GM20431 (cell line): ENCODE data around the gene EFNA2.

Experiments
- in situ Hi-C: fragments of 300-500 bp; cut with MseI, MboI; formaldehyde crosslinking; loops from one replicate; pipeline ENCODE4 v1.15.0; 2020; ENCODE audit warnings: low sequenced_read_pairs; ENCODE audit not compliant: unreplicated experiment

Gene EFNA2

DNA sequence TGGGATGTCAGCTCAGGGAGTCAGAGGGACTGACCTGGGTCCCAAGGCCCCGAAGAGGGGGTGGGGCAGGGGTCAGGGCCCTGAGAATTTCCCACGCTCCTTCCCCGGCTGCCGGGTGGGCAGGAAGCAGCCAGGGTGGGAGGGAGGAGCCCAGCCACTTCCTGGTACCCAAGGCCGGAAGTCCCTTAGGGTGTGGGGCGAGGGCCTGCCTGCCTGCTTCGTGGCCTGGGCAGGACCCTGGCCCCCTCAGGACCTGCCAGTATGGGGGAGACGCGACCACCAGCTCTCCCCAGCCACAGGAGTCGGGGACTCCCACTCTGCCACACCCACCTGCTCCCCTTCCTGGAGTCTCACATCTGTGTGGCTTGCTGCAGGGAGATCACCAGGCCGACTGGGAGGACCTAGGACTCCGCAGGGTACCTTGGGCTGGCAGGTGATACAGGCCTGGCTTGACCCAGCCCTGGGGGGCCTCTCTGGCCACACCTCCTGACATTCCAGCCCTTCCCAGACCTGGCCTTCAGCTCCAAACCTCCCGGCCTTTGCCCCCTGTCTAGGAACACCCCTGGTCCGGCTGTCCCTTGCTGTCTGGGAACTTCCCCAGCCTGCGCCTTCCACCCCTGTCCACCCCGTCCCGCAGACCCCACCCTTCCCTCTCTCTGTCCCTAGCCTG, 26.3 kb upstream of the EFNA2 start:
- in situ Hi-C loops: no loop called here

- in situ Hi-C loops: no loop called here
Observed at GRCh38 chr19:1259876-1260748, 25.6 kb upstream of the EFNA2 start.

DNA sequence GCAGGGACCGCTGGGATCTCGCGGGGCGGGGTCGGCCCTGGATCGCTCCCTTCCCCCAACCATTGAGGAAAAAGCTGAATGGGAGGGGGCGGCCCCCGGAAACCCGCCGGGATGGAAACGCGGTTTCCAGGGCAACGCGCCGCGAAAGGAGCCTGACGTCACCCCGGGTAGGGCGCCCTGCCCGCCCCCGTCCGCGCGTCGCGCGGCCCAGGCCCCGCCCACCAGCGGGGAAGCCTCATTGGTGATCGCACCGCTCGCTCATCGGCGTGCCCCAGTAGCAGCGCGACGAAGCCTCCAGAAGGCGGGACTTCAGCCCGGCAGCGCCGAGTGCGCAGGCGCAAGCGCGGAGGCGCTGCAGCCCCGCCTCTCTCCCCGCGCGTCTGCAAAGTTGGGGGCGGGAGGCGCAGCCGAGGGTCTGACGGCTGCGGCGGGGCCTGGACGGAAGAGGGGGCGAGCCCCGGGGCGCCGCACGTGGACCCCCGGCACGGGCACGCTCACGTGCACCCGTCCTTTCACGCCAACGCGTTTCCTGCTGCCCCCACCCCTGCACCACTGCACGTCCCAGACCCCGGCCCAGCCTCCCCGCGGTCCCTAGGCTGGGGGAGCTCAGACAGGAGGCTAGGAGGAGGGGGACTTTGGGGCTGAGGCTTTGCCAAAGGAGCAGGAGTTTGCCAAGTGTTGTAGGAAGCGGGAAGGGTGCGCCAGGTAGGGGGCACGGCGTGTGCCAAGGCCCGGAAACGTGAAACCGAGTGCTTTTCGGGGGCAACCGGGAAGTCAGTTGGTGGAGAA, 24.7 kb upstream of the EFNA2 start:
- in situ Hi-C loops: no loop called here

DNA sequence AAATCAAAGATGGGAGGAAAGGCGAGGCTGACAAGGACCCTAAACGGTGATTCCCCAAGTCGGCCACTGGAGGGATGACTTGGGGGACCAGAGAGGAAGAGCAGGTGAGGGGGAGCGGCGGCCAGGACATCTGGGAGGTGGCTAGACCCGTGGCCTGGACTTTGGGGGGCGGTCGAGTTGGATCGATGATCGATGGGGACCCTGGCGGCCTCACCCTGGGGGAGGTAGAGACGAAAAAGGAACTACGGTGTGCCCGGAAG, 24.2 kb upstream of the EFNA2 start:
- in situ Hi-C loops: no loop called here

- in situ Hi-C loops: no loop called here
Observed at GRCh38 chr19:1261798-1262622, 23.7 kb upstream of the EFNA2 start.

GRCh38 chr19:1262623-1263123, 23.0 kb upstream of the EFNA2 start:
- in situ Hi-C loops: no loop called here

GRCh38 chr19:1263188-1263587, 22.5 kb upstream of the EFNA2 start:
- in situ Hi-C loops: no loop called here

DNA sequence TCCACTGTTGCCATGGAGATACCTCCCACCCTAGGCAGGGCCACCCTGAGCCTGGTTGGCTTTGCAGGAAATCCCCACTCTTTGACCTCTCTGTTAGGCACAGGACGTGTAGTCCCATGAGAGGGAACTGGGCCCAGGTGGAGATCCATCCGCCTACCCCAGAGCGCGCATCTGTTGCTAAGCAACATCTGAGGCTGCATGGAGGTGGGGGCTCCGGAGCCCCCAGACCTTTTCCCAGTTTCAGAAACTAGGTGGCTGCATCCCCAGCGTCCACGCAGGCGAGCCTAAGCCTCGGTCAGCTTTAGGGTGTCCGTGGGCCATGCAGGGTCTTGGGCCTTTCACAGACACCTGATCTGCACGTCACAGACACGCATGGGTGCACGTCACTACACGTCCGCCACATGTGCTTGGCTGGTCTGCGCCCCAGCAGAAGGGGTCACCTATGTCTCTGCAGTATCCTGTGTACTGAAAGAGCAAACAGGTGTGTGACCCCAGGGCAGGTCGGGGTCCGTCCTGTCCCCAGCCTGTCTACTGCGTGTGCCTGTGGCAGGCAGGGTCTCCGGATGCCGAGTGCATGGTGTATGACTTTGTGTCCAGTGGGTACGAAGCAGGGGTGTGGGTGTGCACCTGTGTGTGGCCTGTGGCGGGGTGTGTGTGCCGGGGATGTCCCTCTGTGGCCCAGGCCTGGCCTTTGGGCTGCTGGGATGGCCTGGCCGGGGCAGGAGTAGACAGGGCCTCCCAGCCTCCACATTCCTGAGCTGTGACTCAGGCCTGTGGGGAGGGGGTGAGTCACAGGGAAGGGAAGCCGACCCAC, 20.7 kb upstream of the EFNA2 start:
- in situ Hi-C loops: no loop called here

GRCh38 chr19:1265615-1266128, 20.0 kb upstream of the EFNA2 start:
- in situ Hi-C loops: no loop called here

GRCh38 chr19:1266129-1266915, 19.4 kb upstream of the EFNA2 start:
- in situ Hi-C loops: no loop called here

DNA sequence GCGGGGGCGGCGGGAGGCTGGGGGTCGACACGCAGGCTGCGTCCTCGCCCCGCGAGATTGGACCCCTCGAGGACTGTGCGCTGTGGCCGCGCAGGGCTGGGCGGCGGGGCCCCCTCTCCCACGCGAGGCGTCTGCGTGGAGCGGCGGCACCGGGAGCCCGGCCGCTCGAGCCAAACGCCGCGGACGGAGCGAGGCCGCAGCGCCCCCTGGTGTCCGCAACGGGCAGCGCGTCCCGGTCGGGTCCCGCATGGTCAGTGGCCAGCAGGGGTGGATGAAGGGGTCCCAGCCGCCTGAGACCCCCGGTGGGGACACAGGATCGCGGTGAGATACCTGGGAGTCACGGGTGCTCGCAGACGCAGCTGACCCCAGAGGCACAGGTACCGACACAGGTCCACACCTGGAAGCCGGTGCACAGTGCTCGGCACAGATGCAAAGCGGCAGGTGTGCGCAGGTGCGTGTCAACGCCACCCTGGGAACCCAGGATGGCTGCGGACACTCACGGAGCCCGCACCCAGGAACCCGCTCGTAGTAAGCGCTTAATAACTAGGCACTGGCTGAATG, 18.7 kb upstream of the EFNA2 start:
- in situ Hi-C loops: no loop called here

DNA sequence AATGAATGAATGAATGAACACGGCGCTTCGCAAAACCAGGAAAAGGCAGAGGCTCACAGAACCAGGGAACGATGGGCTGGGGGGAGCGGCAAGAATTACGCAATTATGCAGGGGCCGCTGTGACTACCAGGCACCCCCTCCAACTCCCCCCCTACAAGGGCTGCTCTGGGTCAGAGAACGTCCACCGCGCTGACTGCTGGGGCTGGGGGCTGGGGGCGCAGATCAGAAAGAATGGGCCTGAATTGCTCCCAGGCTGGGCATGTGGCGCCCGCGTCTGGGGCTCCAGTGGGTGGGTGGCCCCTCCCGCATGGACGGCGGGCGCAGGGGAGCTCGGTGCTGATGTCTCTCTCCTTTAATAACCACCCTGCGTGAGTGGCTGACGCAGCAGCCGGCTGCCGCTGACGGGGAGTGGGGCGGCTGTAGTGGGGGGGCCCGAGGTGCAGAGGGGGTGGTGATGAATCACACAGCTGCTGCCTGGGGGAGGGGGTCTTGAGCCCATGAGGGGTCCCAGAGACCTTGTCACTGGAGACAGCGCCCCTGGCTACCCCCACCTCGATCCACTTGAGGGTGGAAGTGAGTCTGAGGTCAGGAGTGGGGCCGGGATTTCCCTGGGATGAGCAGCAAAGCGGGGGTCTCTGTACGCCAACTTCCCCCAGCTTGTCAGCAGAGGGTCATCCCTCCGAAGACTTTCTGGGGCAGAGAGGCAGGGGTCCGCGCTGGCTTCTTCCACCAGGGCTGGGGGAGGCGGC, 18.0 kb upstream of the EFNA2 start:
- in situ Hi-C loops: no loop called here

DNA sequence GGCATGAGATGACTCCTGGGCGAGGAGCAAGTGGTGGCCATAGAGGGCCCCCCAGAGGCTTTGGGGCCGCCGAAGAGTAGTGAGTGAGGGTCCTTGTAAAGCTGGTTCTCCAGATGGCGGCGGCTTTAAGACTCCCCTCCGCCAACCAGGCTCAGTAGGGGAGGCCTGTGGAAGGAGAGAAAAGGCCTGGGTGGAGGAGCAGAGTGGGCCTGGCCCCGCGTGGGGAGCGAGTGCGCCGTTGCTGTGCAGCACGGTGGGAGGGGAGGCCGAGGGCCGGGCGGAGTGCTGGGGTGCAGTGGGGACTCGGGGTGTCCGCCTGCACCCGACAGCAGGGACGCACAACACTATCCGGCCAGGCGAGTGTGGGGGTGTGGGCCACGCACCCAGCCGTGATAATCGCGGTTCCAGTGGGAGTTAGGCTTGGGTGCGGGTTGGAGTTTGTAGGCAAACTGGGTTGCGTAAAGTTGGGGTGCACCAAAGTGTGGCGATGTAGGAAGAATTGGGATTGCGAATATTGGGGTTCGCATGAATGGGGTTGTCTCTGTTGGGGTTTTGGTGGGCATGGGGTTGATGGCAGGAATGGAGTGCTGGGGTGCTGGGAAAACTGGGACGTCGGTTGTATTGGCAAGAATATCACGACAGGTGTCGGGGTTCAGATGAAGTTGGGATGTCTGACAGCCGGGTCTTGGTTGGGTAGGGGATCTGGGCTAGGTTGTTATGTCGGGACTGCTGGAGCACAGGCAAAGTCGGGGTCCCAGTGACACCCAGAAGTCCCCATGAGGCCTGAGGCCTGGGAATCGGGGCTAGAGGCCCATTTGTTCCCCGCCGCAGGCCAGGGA, 17.2 kb upstream of the EFNA2 start:
- in situ Hi-C loops: no loop called here

- in situ Hi-C loops: no loop called here
Observed at GRCh38 chr19:1269065-1269477, 16.6 kb upstream of the EFNA2 start, which contains the start of gene CIRBP. Gene CIRBP (plus strand): TSS chr19:1269332. CDS start chr19:1270934, 1,602 bp downstream.

GRCh38 chr19:1269478-1270212, 16.0 kb upstream of the EFNA2 start:
- in situ Hi-C loops: no loop called here
